Peyer's patch (tissue), 4 donors: ENCODE measurements around the gene IL17C.

Experiments
- POLR2A ChIP-seq, 2 donors: fragments of 450-650 bp; IDR thresholded peaks; one replicate each; pipeline ENCODE4 v1.5.1; 2017; ENCODE audit warnings: antibody characterized with exemption in 2 of 2, mild to moderate bottlenecking in 2 of 2, moderate library complexity in 2 of 2
- TF ChIP-seq, protein P1 (sequence below), 6 experiments: fragments of 450-650 bp in 4 of 6; fragments of 200-600 bp in 2 of 6; sonication (generic) in 1 of 6; IDR thresholded peaks; one replicate each; pipeline ENCODE4 v1.5.1; 2017 to 2019; ENCODE audit warnings: antibody characterized with exemption in 6 of 6, mild to moderate bottlenecking in 3 of 6, moderate library complexity in 1 of 6

DNA sequence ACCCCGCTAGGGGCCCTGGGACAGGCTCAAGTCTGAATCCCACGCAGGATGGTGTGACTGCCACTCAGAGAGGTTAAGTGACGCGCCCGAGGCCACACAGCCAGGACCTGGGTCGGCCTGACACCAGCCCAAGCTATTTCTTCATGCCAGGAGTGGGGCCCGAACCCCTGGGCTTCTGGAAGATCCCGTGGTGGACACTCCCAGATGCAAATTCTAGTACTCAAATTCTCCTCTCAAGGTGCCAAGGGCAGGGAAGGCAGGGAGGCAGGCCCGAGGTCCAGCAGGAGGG lies 5.2 kb downstream of the IL17C start:
- no peak for TF ChIP-seq POLR2A (IDR thresholded peaks at IDR 0.05)
- TF ChIP-seq, protein P1, sequence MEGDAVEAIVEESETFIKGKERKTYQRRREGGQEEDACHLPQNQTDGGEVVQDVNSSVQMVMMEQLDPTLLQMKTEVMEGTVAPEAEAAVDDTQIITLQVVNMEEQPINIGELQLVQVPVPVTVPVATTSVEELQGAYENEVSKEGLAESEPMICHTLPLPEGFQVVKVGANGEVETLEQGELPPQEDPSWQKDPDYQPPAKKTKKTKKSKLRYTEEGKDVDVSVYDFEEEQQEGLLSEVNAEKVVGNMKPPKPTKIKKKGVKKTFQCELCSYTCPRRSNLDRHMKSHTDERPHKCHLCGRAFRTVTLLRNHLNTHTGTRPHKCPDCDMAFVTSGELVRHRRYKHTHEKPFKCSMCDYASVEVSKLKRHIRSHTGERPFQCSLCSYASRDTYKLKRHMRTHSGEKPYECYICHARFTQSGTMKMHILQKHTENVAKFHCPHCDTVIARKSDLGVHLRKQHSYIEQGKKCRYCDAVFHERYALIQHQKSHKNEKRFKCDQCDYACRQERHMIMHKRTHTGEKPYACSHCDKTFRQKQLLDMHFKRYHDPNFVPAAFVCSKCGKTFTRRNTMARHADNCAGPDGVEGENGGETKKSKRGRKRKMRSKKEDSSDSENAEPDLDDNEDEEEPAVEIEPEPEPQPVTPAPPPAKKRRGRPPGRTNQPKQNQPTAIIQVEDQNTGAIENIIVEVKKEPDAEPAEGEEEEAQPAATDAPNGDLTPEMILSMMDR (IDR thresholded peaks at IDR 0.05), result no peak
